ENCODE measurements around the gene NOTCH4.

DNA sequence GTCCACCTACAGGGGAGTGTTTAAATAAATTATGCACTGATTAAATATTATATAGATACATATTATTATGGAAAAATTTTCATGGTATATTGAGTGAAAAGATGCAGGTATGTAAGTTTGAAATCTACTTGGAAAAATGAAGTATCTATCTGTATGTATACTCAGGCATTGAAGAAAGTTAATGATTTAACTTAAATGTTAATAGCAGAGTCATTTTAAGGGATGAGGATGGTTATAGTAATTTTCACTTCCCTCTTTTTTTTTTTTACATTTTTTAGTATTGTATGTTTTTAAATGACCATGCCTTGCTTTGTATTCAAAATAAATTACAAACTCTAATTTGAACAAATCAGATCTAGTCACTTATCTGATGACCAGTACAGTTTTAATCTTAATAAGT, 43.2 kb upstream of the NOTCH4 start:
- TF ChIP-seq POLR2A (IDR thresholded peaks at IDR 0.05), result no peak
- TF ChIP-seq, protein P1, sequence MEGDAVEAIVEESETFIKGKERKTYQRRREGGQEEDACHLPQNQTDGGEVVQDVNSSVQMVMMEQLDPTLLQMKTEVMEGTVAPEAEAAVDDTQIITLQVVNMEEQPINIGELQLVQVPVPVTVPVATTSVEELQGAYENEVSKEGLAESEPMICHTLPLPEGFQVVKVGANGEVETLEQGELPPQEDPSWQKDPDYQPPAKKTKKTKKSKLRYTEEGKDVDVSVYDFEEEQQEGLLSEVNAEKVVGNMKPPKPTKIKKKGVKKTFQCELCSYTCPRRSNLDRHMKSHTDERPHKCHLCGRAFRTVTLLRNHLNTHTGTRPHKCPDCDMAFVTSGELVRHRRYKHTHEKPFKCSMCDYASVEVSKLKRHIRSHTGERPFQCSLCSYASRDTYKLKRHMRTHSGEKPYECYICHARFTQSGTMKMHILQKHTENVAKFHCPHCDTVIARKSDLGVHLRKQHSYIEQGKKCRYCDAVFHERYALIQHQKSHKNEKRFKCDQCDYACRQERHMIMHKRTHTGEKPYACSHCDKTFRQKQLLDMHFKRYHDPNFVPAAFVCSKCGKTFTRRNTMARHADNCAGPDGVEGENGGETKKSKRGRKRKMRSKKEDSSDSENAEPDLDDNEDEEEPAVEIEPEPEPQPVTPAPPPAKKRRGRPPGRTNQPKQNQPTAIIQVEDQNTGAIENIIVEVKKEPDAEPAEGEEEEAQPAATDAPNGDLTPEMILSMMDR (IDR thresholded peaks at IDR 0.05), result no peak

All from adrenal gland (tissue), 5 donors.